ENCODE data around the gene PPCDC.

PPCDC gene

GRCh38 chr15:74995779-74996765, 27.3 kb upstream of the PPCDC start:
- ATAC-seq: no peak
- Mint-ChIP-seq H3K36me3 (ENCODE audit: low read depth) (peaks cover 1% of the 10 kb centered on the region), H3K9me3 (no peaks in the 10 kb centered on the region), H3K27ac (no peak overlapping the region), H3K4me1 (peaks cover 19% of the 10 kb centered on the region), H3K27me3 (peaks cover 39% of the 10 kb centered on the region), H3K4me3 (peak overlapping the region; percentile 82)
- no peak for DNase-seq

GRCh38 chr15:74997141-74997540, 26.2 kb upstream of the PPCDC start:
- no peak overlapping the region for H3K4me3 Mint-ChIP-seq
- peaks cover 1% of the 10 kb centered on the region for H3K36me3 Mint-ChIP-seq (ENCODE audit: low read depth)
- no peaks in the 10 kb centered on the region for H3K9me3 Mint-ChIP-seq
- ATAC-seq: no peak
- H3K27me3 Mint-ChIP-seq: peaks cover 32% of the 10 kb centered on the region
- no peak overlapping the region for H3K27ac Mint-ChIP-seq
- peaks cover 19% of the 10 kb centered on the region for H3K4me1 Mint-ChIP-seq
- no peak for DNase-seq

GRCh38 chr15:74997543-74997942, 25.8 kb upstream of the PPCDC start:
- Mint-ChIP-seq H3K36me3 (ENCODE audit: low read depth) (peaks cover 1% of the 10 kb centered on the region), H3K4me3 (no peak overlapping the region), H3K4me1 (peaks cover 19% of the 10 kb centered on the region), H3K9me3 (no peaks in the 10 kb centered on the region), H3K27ac (no peak overlapping the region), H3K27me3 (peaks cover 34% of the 10 kb centered on the region)
- no peak for DNase-seq
- ATAC-seq: no peak

GRCh38 chr15:75001310-75001709, 22.1 kb upstream of the PPCDC start:
- ATAC-seq (no peak), DNase-seq (no peak)
- H3K4me3 Mint-ChIP-seq: no peak overlapping the region
- no peaks in the 10 kb centered on the region for H3K9me3 Mint-ChIP-seq
- H3K4me1 Mint-ChIP-seq: peaks cover 9% of the 10 kb centered on the region
- peaks cover 24% of the 10 kb centered on the region for H3K27me3 Mint-ChIP-seq
- no peak overlapping the region for H3K27ac Mint-ChIP-seq
- H3K36me3 Mint-ChIP-seq (ENCODE audit: low read depth): peaks cover 1% of the 10 kb centered on the region

GRCh38 chr15:75002398-75002797, 21.0 kb upstream of the PPCDC start:
- no peak for ATAC-seq
- H3K4me1 Mint-ChIP-seq: peaks cover 8% of the 10 kb centered on the region
- H3K36me3 Mint-ChIP-seq (ENCODE audit: low read depth): no peaks in the 10 kb centered on the region
- DNase-seq: no peak
- H3K27me3 Mint-ChIP-seq: peaks cover 14% of the 10 kb centered on the region
- no peak overlapping the region for H3K27ac Mint-ChIP-seq
- H3K4me3 Mint-ChIP-seq: no peak overlapping the region
- no peaks in the 10 kb centered on the region for H3K9me3 Mint-ChIP-seq

- ATAC-seq (no peak), DNase-seq (no peak)
- Mint-ChIP-seq H3K9me3 (no peaks in the 10 kb centered on the region), H3K27ac (peak overlapping the region; percentile 35), H3K4me3 (no peak overlapping the region), H3K4me1 (peaks cover 13% of the 10 kb centered on the region), H3K27me3 (peaks cover 3% of the 10 kb centered on the region), H3K36me3 (ENCODE audit: low read depth) (no peaks in the 10 kb centered on the region)
These were observed 16.2 kb upstream of the PPCDC start for GRCh38 chr15:75007216-75007615.

- DNase-seq: no peak
These were observed 15.2 kb upstream of the PPCDC start for GRCh38 chr15:75008221-75008625.

GRCh38 chr15:75008629-75009326, 14.6 kb upstream of the PPCDC start:
- no peaks in the 10 kb centered on the region for H3K9me3 Mint-ChIP-seq
- peaks cover 1% of the 10 kb centered on the region for H3K27me3 Mint-ChIP-seq
- peaks cover 13% of the 10 kb centered on the region for H3K4me1 Mint-ChIP-seq
- no peak overlapping the region for H3K27ac Mint-ChIP-seq
- H3K36me3 Mint-ChIP-seq (ENCODE audit: low read depth): no peaks in the 10 kb centered on the region
- no peak overlapping the region for H3K4me3 Mint-ChIP-seq
- DNase-seq: no peak
- no peak for ATAC-seq

More at GRCh38 chr15:75008221-75008625, 15.2 kb upstream of the PPCDC start:
- ATAC-seq: no peak
- Mint-ChIP-seq H3K36me3 (ENCODE audit: low read depth) (no peaks in the 10 kb centered on the region), H3K4me3 (no peak overlapping the region), H3K9me3 (no peaks in the 10 kb centered on the region), H3K27ac (no peak overlapping the region), H3K4me1 (peaks cover 13% of the 10 kb centered on the region), H3K27me3 (peaks cover 1% of the 10 kb centered on the region)

GRCh38 chr15:75016431-75016830, 7.0 kb upstream of the PPCDC start:
- H3K27me3 Mint-ChIP-seq: peaks cover 2% of the 10 kb centered on the region

GRCh38 chr15:75019916-75020315, 3.5 kb upstream of the PPCDC start:
- Mint-ChIP-seq H3K27ac (no peak overlapping the region), H3K4me1 (peaks cover 11% of the 10 kb centered on the region), H3K4me3 (no peak overlapping the region), H3K36me3 (ENCODE audit: low read depth) (no peaks in the 10 kb centered on the region), H3K9me3 (no peaks in the 10 kb centered on the region), H3K27me3 (peaks cover 2% of the 10 kb centered on the region)
- DNase-seq (no peak), ATAC-seq (no peak)

More at GRCh38 chr15:75016431-75016830, 7.0 kb upstream of the PPCDC start:
- H3K4me3 Mint-ChIP-seq: no peak overlapping the region
- no peaks in the 10 kb centered on the region for H3K36me3 Mint-ChIP-seq (ENCODE audit: low read depth)
- ATAC-seq: no peak
- no peaks in the 10 kb centered on the region for H3K4me1 Mint-ChIP-seq
- no peak overlapping the region for H3K27ac Mint-ChIP-seq
- DNase-seq: no peak
- H3K9me3 Mint-ChIP-seq: no peaks in the 10 kb centered on the region

GRCh38 chr15:75021341-75021740, 2.0 kb upstream of the PPCDC start:
- DNase-seq (no peak), ATAC-seq (no peak)
- Mint-ChIP-seq H3K27ac (no peak overlapping the region), H3K27me3 (no peaks in the 10 kb centered on the region), H3K36me3 (ENCODE audit: low read depth) (no peaks in the 10 kb centered on the region), H3K4me3 (no peak overlapping the region), H3K4me1 (peaks cover 15% of the 10 kb centered on the region), H3K9me3 (no peaks in the 10 kb centered on the region)

- Mint-ChIP-seq H3K4me3 (no peak overlapping the region), H3K9me3 (no peaks in the 10 kb centered on the region), H3K4me1 (peaks cover 17% of the 10 kb centered on the region), H3K36me3 (ENCODE audit: low read depth) (no peaks in the 10 kb centered on the region), H3K27ac (peak overlapping the region; percentile 93), H3K27me3 (no peaks in the 10 kb centered on the region)
- ATAC-seq (no peak), DNase-seq (no peak)
These were observed 608 bp upstream of the PPCDC start for GRCh38 chr15:75022783-75023180.

- no peaks in the 10 kb centered on the region for H3K36me3 Mint-ChIP-seq (ENCODE audit: low read depth)
- H3K4me1 Mint-ChIP-seq: peaks cover 19% of the 10 kb centered on the region
- H3K4me3 Mint-ChIP-seq: peak overlapping the region; percentile 91
- DNase-seq (no peak), ATAC-seq (no peak)
- no peaks in the 10 kb centered on the region for H3K27me3 Mint-ChIP-seq
- H3K9me3 Mint-ChIP-seq: no peaks in the 10 kb centered on the region
- H3K27ac Mint-ChIP-seq: peak overlapping the region; percentile 93
These were observed 664 bp downstream of the PPCDC start for GRCh38 chr15:75023872-75024636.

- DNase-seq (no peak), ATAC-seq (no peak)
- Mint-ChIP-seq H3K4me3 (peak overlapping the region; percentile 91), H3K4me1 (peaks cover 25% of the 10 kb centered on the region), H3K27ac (peak overlapping the region; percentile 93), H3K9me3 (no peaks in the 10 kb centered on the region), H3K27me3 (no peaks in the 10 kb centered on the region), H3K36me3 (ENCODE audit: low read depth) (peaks cover 2% of the 10 kb centered on the region)
These were observed 1.7 kb downstream of the PPCDC start for GRCh38 chr15:75025107-75025506.
